ENCODE results near the gene MBP. TPM values are rescaled to one million over a fixed set of nuclear protein-coding genes. Genes with fewer than 3 reads are reported as not detected.

MBP gene
- 35.0 TPM for total RNA-seq
- long read RNA-seq, full-length matches to known transcripts: 32 of 46 reads
- long read RNA-seq, partial matches to known transcripts: 1 of 46 reads
- long read RNA-seq, other reads (novel, unspliced or antisense): 13 of 46 reads

DNA sequence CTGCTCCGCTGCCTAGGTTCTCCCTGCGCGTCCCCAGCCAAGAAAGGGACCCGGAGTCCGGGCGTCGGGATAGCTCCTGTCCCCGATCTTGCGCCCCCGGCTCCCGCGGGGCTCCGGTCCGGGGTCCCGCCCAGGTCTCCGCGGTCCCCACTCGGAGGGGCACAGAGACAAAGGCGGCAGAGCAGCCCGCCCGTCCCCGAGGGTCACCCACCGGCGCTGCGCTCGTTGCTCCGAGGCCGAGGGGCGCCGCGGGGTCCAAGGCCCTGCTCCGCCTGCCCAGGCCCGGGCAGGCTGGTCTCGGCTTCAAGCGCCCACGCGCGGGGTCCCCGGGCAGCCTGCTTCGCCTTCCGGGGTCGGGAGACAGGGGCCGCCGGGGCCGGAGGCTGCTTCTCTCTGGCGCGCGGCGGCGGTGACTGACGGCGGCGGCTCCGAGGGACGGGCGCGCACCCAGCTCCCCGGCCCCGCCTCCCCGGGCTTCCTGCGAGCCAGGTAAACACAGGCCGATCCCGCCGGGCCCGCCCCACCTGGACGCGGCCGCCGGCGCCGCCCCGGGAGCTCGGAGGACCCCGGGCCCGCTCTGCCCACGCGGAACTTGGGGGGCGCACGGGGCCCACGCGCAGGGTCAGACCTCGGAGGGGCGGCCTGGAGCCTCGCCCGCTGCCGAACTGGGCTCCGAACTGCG lies at the start of gene MBP:
TSS of gene MBP (minus strand) at position 415 of the 682 bp plus-strand sequence. CDS start 27,522 bp downstream, outside the sequence.
- Histone ChIP-seq H3K4me1 (peaks cover 67% of the 10 kb centered on the region), H3K27ac (replicated peaks) (peak within 1 kb of the TSS; percentile 90), H3K4me3 (peak within 1 kb of the TSS; percentile 86), H3K27me3 (ENCODE audit: low read depth) (peaks cover 23% of the 10 kb centered on the region), H3K36me3 (no peaks in the 10 kb centered on the region), H3K9me3 (replicated peaks) (no peaks in the 10 kb centered on the region)
- TF ChIP-seq, protein P1, sequence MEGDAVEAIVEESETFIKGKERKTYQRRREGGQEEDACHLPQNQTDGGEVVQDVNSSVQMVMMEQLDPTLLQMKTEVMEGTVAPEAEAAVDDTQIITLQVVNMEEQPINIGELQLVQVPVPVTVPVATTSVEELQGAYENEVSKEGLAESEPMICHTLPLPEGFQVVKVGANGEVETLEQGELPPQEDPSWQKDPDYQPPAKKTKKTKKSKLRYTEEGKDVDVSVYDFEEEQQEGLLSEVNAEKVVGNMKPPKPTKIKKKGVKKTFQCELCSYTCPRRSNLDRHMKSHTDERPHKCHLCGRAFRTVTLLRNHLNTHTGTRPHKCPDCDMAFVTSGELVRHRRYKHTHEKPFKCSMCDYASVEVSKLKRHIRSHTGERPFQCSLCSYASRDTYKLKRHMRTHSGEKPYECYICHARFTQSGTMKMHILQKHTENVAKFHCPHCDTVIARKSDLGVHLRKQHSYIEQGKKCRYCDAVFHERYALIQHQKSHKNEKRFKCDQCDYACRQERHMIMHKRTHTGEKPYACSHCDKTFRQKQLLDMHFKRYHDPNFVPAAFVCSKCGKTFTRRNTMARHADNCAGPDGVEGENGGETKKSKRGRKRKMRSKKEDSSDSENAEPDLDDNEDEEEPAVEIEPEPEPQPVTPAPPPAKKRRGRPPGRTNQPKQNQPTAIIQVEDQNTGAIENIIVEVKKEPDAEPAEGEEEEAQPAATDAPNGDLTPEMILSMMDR (IDR thresholded peaks at IDR 0.05; ENCODE audit: borderline replicate concordance): no peak
- intact Hi-C loops (cut with micrococcal nuclease): no loop called here
- DNase-seq: peak; percentile 72

DNA sequence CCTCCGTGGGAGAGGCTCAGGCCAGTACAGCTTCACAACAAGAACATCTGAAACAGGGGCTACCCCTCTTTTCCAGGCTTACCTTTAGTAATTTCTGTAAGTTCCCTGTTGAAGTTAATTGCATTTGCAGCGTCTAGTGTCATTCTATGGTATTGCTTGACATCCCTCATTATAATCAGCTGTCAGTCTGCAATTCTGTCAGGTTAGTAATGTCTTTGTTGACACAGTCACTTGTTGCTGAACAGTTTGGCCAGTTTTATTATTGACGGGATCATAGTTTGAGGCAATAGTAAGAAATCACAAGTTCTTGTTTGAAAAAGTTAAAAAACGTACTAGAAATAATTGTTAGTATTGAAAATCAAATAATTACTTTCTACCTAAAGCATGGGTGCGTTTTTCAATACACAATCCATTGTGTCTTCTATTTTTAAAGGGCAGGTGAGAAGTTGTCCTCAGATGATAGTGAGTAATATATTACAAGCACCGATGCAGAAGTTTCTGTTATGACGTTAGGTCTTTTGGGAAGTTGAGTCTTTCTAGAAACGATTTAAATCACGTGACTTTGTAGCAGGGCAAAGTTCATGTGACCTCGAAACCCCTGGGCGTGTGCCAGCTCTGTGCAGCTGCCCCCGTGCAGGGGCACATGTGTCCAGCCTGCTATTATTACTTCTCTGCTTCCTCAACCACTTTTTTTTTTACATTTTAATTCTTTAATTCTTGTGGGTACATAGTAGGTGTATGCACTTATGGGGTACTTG lies 49.5 kb upstream of the MBP start:
- intact Hi-C loops (cut with micrococcal nuclease): no loop called here
- H3K27me3 ChIP-seq (ENCODE audit: low read depth): no peaks in the 10 kb centered on the region
- H3K9me3 ChIP-seq (replicated peaks): peaks cover 9% of the 10 kb centered on the region
- TF ChIP-seq, protein P1 (IDR thresholded peaks at IDR 0.05; ENCODE audit: borderline replicate concordance): no peak
- no peaks in the 10 kb centered on the region for H3K36me3 ChIP-seq
- H3K27ac ChIP-seq (replicated peaks): no peak overlapping the region
- H3K4me1 ChIP-seq: no peaks in the 10 kb centered on the region
- no peak for DNase-seq
- H3K4me3 ChIP-seq: no peak overlapping the region

DNA sequence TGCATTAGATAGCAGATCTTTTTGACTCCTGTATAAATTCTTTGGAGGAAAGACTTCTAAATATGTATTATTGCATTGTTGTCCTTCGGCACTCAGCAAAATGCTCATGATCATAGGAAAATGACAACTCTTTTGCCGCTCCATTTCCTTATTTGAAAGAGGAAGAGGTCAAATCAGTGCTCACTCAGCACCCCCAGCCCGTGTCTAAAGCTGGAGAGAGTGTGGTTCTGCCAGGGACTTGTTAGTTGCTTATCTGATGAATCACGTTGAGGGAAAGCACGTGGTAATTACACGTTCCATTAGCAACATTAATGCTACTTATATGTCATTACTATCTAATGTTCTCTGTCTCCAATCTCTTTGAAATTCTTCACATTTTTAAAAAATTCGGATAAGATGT lies 46.0 kb upstream of the MBP start:
- DNase-seq: no peak
- no peak overlapping the region for H3K4me3 ChIP-seq
- no peaks in the 10 kb centered on the region for H3K36me3 ChIP-seq
- H3K4me1 ChIP-seq: no peaks in the 10 kb centered on the region
- no peaks in the 10 kb centered on the region for H3K9me3 ChIP-seq (replicated peaks)
- TF ChIP-seq, protein P1 (IDR thresholded peaks at IDR 0.05; ENCODE audit: borderline replicate concordance): no peak
- H3K27ac ChIP-seq (replicated peaks): no peak overlapping the region
- intact Hi-C loops (cut with micrococcal nuclease): no loop called here
- H3K27me3 ChIP-seq (ENCODE audit: low read depth): no peaks in the 10 kb centered on the region

DNA sequence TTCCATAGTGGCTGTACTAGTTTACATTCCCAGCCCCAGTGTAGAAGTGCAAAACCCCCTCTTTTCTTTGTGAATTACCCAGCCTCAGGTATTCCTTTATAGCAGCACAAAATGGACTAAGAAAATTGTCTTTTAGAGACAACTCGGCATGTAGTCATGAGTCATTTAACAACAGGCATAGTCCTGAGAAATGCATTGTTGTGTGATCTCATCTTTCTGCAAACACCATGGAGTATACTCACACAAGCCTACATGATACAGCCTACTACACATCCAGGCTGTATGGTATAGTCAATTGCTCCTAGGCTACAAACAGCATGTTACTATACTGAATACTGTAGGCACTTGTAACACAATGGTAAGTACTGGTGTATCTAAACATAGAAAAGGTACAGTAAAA lies 44.4 kb upstream of the MBP start:
- no peaks in the 10 kb centered on the region for H3K4me1 ChIP-seq
- DNase-seq: no peak
- H3K27ac ChIP-seq (replicated peaks): no peak overlapping the region
- TF ChIP-seq, protein P1 (IDR thresholded peaks at IDR 0.05; ENCODE audit: borderline replicate concordance): no peak
- H3K27me3 ChIP-seq (ENCODE audit: low read depth): no peaks in the 10 kb centered on the region
- H3K4me3 ChIP-seq: no peak overlapping the region
- no peaks in the 10 kb centered on the region for H3K36me3 ChIP-seq
- H3K9me3 ChIP-seq (replicated peaks): no peaks in the 10 kb centered on the region
- intact Hi-C loops (cut with micrococcal nuclease): no loop called here

DNA sequence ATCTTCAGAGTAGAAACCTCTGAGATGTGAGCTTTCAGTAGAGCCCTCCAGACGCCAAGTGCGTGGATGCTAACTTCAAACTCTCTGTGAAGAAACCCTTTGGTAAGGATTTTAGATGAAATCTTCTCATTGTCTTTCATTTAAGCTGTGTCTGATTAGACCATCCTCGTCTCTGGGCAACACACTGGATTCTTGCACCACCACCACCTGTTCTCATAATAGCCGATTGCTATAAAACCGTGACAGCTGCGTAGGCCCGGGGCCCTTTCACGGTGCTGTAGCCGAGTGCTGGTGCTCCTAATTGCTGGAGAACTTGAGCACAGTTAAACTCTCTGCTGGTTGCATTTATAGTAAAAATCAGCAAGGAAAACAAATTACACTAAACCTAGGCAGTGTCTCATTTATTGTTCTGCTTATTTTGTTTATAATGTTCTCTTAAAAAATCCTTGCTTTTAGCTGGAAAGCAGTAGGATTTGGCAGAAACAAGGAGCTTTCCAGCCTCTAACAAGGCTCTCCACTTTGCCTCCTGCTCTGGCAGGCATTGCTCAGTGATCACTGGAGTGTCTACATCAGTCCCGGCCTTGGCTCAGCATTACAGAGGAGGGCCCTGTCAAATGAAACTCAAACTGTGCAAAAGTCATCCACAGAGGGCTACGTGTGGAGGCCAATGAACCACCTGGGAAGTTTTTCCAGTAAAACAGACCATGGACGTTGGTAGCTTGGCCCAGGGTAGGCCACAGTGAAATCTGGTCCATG lies 40.9 kb upstream of the MBP start:
- H3K27ac ChIP-seq (replicated peaks): no peak overlapping the region
- no peaks in the 10 kb centered on the region for H3K9me3 ChIP-seq (replicated peaks)
- intact Hi-C loops (cut with micrococcal nuclease): no loop called here
- no peaks in the 10 kb centered on the region for H3K27me3 ChIP-seq (ENCODE audit: low read depth)
- TF ChIP-seq, protein P1 (IDR thresholded peaks at IDR 0.05; ENCODE audit: borderline replicate concordance): no peak
- DNase-seq: no peak
- no peak overlapping the region for H3K4me3 ChIP-seq
- no peaks in the 10 kb centered on the region for H3K36me3 ChIP-seq
- H3K4me1 ChIP-seq: no peaks in the 10 kb centered on the region
